HepG2 (cell line): ENCODE results near the gene FBXO11. TPM values are rescaled to one million over a fixed set of nuclear protein-coding genes. Genes with fewer than 3 reads are reported as not detected.

ENCODE experiments used
- AFF4 ChIP-seq: sonication (generic); formaldehyde crosslinking; IDR thresholded peaks from 2 replicates; pipeline ENCODE4 v1.4.0; 2020; ENCODE audit warnings: missing genetic modification reagents
- EHMT2 ChIP-seq: fragments of 200-600 bp; sonication (generic); IDR thresholded peaks from 2 replicates; pipeline ENCODE4 v1.7.0; 2017; ENCODE audit warnings: antibody characterized with exemption, low read depth, low read length, borderline replicate concordance
- FOXA3 ChIP-seq: IDR thresholded peaks from 2 replicates; pipeline ENCODE4 v1.6.1; 2016; ENCODE audit warnings: missing genetic modification reagents, missing compliant biosample characterization
- KDM3A ChIP-seq: IDR thresholded peaks from 2 replicates; pipeline ENCODE4 v1.6.1; 2018; ENCODE audit warnings: low read depth, missing compliant biosample characterization
- KDM6A ChIP-seq: IDR thresholded peaks from 2 replicates; pipeline ENCODE4 v1.6.1; 2016; ENCODE audit warnings: low read depth
- MAFG ChIP-seq: sonication (generic); formaldehyde crosslinking; IDR thresholded peaks from 2 replicates; pipeline ENCODE4 v1.5.1; 2020; ENCODE audit warnings: mild to moderate bottlenecking, missing genetic modification reagents
- NFE2L2 ChIP-seq: fragments of 150-350 bp; IDR thresholded peaks from 2 replicates; pipeline ENCODE4 v1.6.1; 2014; ENCODE audit warnings: low read length
- NR2C2 ChIP-seq: sonication (generic); formaldehyde crosslinking; IDR thresholded peaks from 2 replicates; pipeline ENCODE4 v1.4.0; 2020; ENCODE audit warnings: missing genetic modification reagents, mild to moderate bottlenecking, moderate library complexity, borderline replicate concordance
- SOX6 ChIP-seq, 2 experiments: fragments of 450-650 bp in 1 of 2; sonication (generic) in 1 of 2; formaldehyde crosslinking in 1 of 2; IDR thresholded peaks; 2 replicates each; pipeline versions ENCODE4 v1.4.0 to v1.6.1; 2017 to 2020; ENCODE audit warnings: antibody characterized with exemption in 1 of 2, mild to moderate bottlenecking in 1 of 2, missing genetic modification reagents in 1 of 2
- TARDBP ChIP-seq: sonication (generic); formaldehyde crosslinking; IDR thresholded peaks from 2 replicates; pipeline ENCODE4 v1.8.0; 2022; ENCODE audit warnings: mild to moderate bottlenecking, missing genetic modification reagents
- THAP11 ChIP-seq: IDR thresholded peaks from 2 replicates; pipeline ENCODE4 v1.6.1; 2016; ENCODE audit warnings: missing biosample characterization, missing genetic modification reagents
- ZBTB21 ChIP-seq: sonication (generic); formaldehyde crosslinking; IDR thresholded peaks from 2 replicates; pipeline ENCODE4 v1.4.0; 2020; ENCODE audit warnings: missing genetic modification reagents
- ZFP41 ChIP-seq: sonication (generic); formaldehyde crosslinking; IDR thresholded peaks from 2 replicates; pipeline ENCODE4 v1.4.0; 2020; ENCODE audit warnings: mild to moderate bottlenecking, missing genetic modification reagents, borderline replicate concordance
- ZKSCAN5 ChIP-seq: sonication (generic); formaldehyde crosslinking; IDR thresholded peaks from 2 replicates; pipeline ENCODE4 v1.5.1; 2020; ENCODE audit warnings: mild to moderate bottlenecking, missing genetic modification reagents
- ZNF264 ChIP-seq: sonication (generic); formaldehyde crosslinking; IDR thresholded peaks from 2 replicates; pipeline ENCODE4 v1.4.0; 2020; ENCODE audit warnings: missing genetic modification reagents
- ZNF292 ChIP-seq: sonication (generic); formaldehyde crosslinking; IDR thresholded peaks from 2 replicates; pipeline ENCODE4 v1.8.1; 2022; ENCODE audit warnings: mild to moderate bottlenecking, low read depth, missing genetic modification reagents, borderline replicate concordance
- ZNF44 ChIP-seq: sonication (generic); formaldehyde crosslinking; IDR thresholded peaks from 2 replicates; pipeline ENCODE4 v1.5.1; 2020; ENCODE audit warnings: mild to moderate bottlenecking, missing genetic modification reagents
- ZNF468 ChIP-seq: sonication (generic); formaldehyde crosslinking; IDR thresholded peaks from 2 replicates; pipeline ENCODE4 v1.8.0; 2022; ENCODE audit warnings: mild to moderate bottlenecking, moderate library complexity, missing genetic modification reagents
- ZNF672 ChIP-seq: sonication (generic); formaldehyde crosslinking; IDR thresholded peaks from 2 replicates; pipeline ENCODE4 v1.8.1; 2022; ENCODE audit warnings: missing genetic modification reagents
- ZNF724P ChIP-seq: sonication (generic); formaldehyde crosslinking; IDR thresholded peaks from 2 replicates; pipeline ENCODE4 v1.8.0; 2022; ENCODE audit warnings: missing genetic modification reagents, borderline replicate concordance
- ZNF816 ChIP-seq: sonication (generic); formaldehyde crosslinking; IDR thresholded peaks from 2 replicates; pipeline ENCODE4 v1.8.0; 2022; ENCODE audit warnings: missing genetic modification reagents, mild to moderate bottlenecking, borderline replicate concordance
- polyA plus RNA-seq, 8 experiments: library from polyadenylated mRNA; depleted of rRNA in 3 of 8; stranded (reverse) in 7 of 8; unstranded in 1 of 8; fragments of >200 nt; fragmentation: Illumina TruSeq in 4 of 8; extraction: Trizol in 4 of 8; gene quantifications; 2 replicates each; pipeline versions ENCODE4 v1.2.1 to v1.2.3, GENCODE V29; 2011 to 2016; ENCODE audit warnings: low read depth in 4 of 8, missing spikeins in 1 of 8, mixed read lengths in 1 of 8; ENCODE audit not compliant: insufficient read depth in 1 of 8
- total RNA-seq, 5 experiments: library from RNA; depleted of rRNA; stranded (reverse); fragments of >200 nt; fragmentation: Illumina TruSeq; extraction: Trizol; gene quantifications; 2 replicates each; pipeline ENCODE4 v1.2.3, GENCODE V29; 2016; ENCODE audit warnings: low read depth in 1 of 5
- TF ChIP-seq, protein P1 (sequence below): IDR thresholded peaks from 2 replicates; pipeline ENCODE4 v1.6.1; 2018; ENCODE audit warnings: missing genetic modification reagents
- TF ChIP-seq, protein P2 (sequence below): sonication (generic); formaldehyde crosslinking; IDR thresholded peaks from 2 replicates; pipeline ENCODE4 v1.8.0; 2022; ENCODE audit warnings: missing genetic modification reagents, mild to moderate bottlenecking, moderate library complexity, borderline replicate concordance

Gene FBXO11
- total and polyA plus RNA-seq, 2 of the 13 experiments (the other 11 are each of a cell fraction or from before 2014, with no cell fraction given) = 27.9 to 47.6 TPM

GRCh38 chr2:47906157-47907038 lies at the start of gene FBXO11 (continued):
- TF ChIP-seq NR2C2 (peak; percentile 34; the same call in 1 of the 2 replicates), SOX6 (IDR thresholded peaks at IDR 0.05) (no peak), SOX6 (CRISPR knock-in tag; IDR thresholded peaks at IDR 0.05) (peak; percentile 79; the same call in 1 of the 2 replicates), ZBTB21 (CRISPR knock-in tag) (no peak), EHMT2 (no peak), ZNF44 (CRISPR knock-in tag) (no peak), ZNF672 (no peak), ZFP41 (CRISPR knock-in tag) (no peak), NFE2L2 (no peak), ZNF724P (CRISPR knock-in tag) (0 out of 2 replicates have a peak, but pooled peaks have one; percentile 34), ZNF816 (no peak), KDM3A (CRISPR knock-in tag) (no peak), AFF4 (CRISPR knock-in tag) (no peak; the same call in 1 of the 2 replicates), ZNF468 (CRISPR knock-in tag) (no peak), ZKSCAN5 (CRISPR knock-in tag) (0 out of 2 replicates have a peak, but pooled peaks have one; percentile 11), KDM6A (CRISPR knock-in tag) (no peak), MAFG (CRISPR knock-in tag) (no peak), TARDBP (CRISPR knock-in tag) (peak; percentile 85; the same call in 1 of the 2 replicates), ZNF292 (CRISPR knock-in tag) (0 out of 2 replicates have a peak, but pooled peaks have one; percentile 62), THAP11 (CRISPR knock-in tag) (peak; percentile 60; the same call in 1 of the 2 replicates), FOXA3 (peak; percentile 52; the same call in 1 of the 2 replicates), ZNF264 (peak; percentile 81)
- TF ChIP-seq, protein P1, sequence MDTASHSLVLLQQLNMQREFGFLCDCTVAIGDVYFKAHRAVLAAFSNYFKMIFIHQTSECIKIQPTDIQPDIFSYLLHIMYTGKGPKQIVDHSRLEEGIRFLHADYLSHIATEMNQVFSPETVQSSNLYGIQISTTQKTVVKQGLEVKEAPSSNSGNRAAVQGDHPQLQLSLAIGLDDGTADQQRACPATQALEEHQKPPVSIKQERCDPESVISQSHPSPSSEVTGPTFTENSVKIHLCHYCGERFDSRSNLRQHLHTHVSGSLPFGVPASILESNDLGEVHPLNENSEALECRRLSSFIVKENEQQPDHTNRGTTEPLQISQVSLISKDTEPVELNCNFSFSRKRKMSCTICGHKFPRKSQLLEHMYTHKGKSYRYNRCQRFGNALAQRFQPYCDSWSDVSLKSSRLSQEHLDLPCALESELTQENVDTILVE (CRISPR knock-in tag) = peak; percentile 22; the same call in 1 of the 2 replicates
- TF ChIP-seq, protein P2, sequence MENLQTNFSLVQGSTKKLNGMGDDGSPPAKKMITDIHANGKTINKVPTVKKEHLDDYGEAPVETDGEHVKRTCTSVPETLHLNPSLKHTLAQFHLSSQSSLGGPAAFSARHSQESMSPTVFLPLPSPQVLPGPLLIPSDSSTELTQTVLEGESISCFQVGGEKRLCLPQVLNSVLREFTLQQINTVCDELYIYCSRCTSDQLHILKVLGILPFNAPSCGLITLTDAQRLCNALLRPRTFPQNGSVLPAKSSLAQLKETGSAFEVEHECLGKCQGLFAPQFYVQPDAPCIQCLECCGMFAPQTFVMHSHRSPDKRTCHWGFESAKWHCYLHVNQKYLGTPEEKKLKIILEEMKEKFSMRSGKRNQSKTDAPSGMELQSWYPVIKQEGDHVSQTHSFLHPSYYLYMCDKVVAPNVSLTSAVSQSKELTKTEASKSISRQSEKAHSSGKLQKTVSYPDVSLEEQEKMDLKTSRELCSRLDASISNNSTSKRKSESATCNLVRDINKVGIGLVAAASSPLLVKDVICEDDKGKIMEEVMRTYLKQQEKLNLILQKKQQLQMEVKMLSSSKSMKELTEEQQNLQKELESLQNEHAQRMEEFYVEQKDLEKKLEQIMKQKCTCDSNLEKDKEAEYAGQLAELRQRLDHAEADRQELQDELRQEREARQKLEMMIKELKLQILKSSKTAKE = no peak
